Astrocyte (in vitro differentiated cells and primary cell): ENCODE measurements around the gene PAK6.

Source experiments
- CTCF ChIP-seq: IDR thresholded peaks from 2 replicates; pipeline ENCODE4 v1.5.1; 2011; ENCODE audit warnings: low read depth, mild to moderate bottlenecking, inconsistent platforms, low read length, moderate library complexity; ENCODE audit not compliant: insufficient read depth
- EZH2 ChIP-seq: IDR thresholded peaks from 2 replicates; pipeline ENCODE4 v1.6.1; 2012; ENCODE audit warnings: mild to moderate bottlenecking, low read length, inconsistent platforms; ENCODE audit not compliant: insufficient read depth

- TF ChIP-seq CTCF (no peak), EZH2 (no peak)
Measured at GRCh38 chr15:40244961-40245523, 6.2 kb downstream of the PAK6 start.
